Chondrocyte (in vitro differentiated cells): Measurements from ENCODE around the gene PPP1R14D. TPM values are rescaled to one million over a fixed set of nuclear protein-coding genes. Genes with fewer than 3 reads are reported as not detected.
A peak's percentile ranks its signal among the peaks of the same experiment; 100 is the strongest.

ENCODE experiments used
- DNase-seq: peaks from one replicate; pipeline ENCODE4 v3.0.0; 2021; ENCODE audit warnings: mixed read lengths, low spot score
- H3K27ac Mint-ChIP-seq: one replicate; pipeline ENCODE4 v1.8.0; 2021; ENCODE audit warnings: mild to moderate bottlenecking, moderate library complexity, mixed read lengths; ENCODE audit not compliant: unreplicated experiment
- H3K27me3 Mint-ChIP-seq: 2 replicates; pipeline ENCODE4 v1.8.0; 2021; ENCODE audit warnings: low read depth, mixed read lengths
- H3K36me3 Mint-ChIP-seq: 2 replicates; pipeline ENCODE4 v1.8.0; 2021; ENCODE audit warnings: low read depth, mixed read lengths
- H3K4me1 Mint-ChIP-seq: 2 replicates; pipeline ENCODE4 v1.8.0; 2021; ENCODE audit warnings: low read depth, mild to moderate bottlenecking, mixed read lengths
- H3K4me3 Mint-ChIP-seq: one replicate; pipeline ENCODE4 v1.8.0; 2021; ENCODE audit warnings: mild to moderate bottlenecking, moderate library complexity, mixed read lengths; ENCODE audit not compliant: unreplicated experiment
- H3K9me3 Mint-ChIP-seq: 2 replicates; pipeline ENCODE4 v1.8.0; 2021; ENCODE audit warnings: low read depth, mixed read lengths
- total RNA-seq: library from RNA; stranded (reverse); gene quantifications from 3 replicates; pipeline ENCODE4 v1.2.1, GENCODE V29; 2021
- TF ChIP-seq, protein P1 (sequence below): fragments of 200-600 bp; sonication (generic); IDR thresholded peaks from 2 replicates; pipeline ENCODE4 v1.5.0; 2021; ENCODE audit warnings: antibody characterized with exemption, mild to moderate bottlenecking, moderate library complexity

Gene PPP1R14D
- total RNA-seq, 1 donor from 2014 or later = not detected

DNA sequence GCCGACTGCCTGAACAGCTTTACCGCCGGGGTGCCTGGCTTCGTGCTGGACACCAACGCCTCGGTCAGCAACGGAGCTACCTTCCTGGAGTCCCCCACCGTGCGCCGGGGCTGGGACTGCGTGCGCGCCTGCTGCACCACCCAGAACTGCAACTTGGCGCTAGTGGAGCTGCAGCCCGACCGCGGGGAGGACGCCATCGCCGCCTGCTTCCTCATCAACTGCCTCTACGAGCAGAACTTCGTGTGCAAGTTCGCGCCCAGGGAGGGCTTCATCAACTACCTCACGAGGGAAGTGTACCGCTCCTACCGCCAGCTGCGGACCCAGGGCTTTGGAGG, 16.2 kb upstream of the PPP1R14D start:
- Mint-ChIP-seq H3K36me3 (no peaks in the 10 kb centered on the region), H3K9me3 (no peaks in the 10 kb centered on the region), H3K4me3 (peak overlapping the region; percentile 65), H3K27ac (no peak overlapping the region), H3K27me3 (peaks cover 11% of the 10 kb centered on the region), H3K4me1 (peaks cover 8% of the 10 kb centered on the region)
- DNase-seq = no peak
- TF ChIP-seq, protein P1, sequence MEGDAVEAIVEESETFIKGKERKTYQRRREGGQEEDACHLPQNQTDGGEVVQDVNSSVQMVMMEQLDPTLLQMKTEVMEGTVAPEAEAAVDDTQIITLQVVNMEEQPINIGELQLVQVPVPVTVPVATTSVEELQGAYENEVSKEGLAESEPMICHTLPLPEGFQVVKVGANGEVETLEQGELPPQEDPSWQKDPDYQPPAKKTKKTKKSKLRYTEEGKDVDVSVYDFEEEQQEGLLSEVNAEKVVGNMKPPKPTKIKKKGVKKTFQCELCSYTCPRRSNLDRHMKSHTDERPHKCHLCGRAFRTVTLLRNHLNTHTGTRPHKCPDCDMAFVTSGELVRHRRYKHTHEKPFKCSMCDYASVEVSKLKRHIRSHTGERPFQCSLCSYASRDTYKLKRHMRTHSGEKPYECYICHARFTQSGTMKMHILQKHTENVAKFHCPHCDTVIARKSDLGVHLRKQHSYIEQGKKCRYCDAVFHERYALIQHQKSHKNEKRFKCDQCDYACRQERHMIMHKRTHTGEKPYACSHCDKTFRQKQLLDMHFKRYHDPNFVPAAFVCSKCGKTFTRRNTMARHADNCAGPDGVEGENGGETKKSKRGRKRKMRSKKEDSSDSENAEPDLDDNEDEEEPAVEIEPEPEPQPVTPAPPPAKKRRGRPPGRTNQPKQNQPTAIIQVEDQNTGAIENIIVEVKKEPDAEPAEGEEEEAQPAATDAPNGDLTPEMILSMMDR = peak; percentile 21

DNA sequence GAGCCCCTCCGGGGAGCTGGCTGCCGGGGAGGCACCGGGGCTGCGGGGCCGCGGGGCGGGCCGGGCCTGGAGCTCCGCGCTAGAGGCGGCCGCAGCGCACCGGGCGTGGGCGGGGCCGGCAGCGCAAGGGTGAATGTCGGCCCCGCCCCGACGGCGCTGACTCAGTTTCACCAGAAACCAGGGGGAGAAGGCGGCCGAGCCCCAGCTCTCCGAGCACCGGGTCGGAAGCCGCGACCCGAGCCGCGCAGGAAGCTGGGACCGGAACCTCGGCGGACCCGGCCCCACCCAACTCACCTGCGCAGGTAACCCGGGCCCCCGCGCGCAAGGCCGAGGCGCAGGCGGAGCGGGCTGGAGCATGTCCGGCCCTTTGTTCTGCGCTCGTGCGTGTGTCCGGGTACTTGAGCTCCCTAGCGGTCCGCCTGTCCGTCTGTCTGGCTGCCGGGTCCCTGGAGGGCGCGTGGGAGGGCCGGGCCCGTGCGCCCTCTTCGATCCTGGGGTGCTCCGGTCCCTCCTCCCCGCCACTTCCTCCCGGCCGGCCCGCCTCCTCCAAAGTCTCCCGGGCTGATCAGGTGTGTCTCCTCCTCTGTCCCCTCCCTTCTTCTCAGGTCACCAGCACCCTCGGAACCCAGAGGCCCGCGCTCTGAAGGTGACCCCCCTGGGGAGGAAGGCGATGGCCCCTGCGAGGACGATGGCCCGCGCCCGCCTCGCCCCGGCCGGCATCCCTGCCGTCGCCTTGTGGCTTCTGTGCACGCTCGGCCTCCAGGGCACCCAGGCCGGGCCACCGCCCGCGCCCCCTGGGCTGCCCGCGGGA, 15.6 kb upstream of the PPP1R14D start, which contains the start of gene SPINT1:
Gene SPINT1 (plus strand): TSS at position 164 of the 811 bp plus-strand sequence. CDS start 507 bp downstream, at position 671.
- Mint-ChIP-seq H3K4me3 (peak within 1 kb of the TSS; percentile 65), H3K9me3 (no peaks in the 10 kb centered on the region), H3K4me1 (peaks cover 8% of the 10 kb centered on the region), H3K27me3 (peaks cover 11% of the 10 kb centered on the region), H3K36me3 (no peaks in the 10 kb centered on the region), H3K27ac (no peak within 1 kb of the TSS)
- TF ChIP-seq, protein P1 = no peak
- peak; percentile 88 for DNase-seq

DNA sequence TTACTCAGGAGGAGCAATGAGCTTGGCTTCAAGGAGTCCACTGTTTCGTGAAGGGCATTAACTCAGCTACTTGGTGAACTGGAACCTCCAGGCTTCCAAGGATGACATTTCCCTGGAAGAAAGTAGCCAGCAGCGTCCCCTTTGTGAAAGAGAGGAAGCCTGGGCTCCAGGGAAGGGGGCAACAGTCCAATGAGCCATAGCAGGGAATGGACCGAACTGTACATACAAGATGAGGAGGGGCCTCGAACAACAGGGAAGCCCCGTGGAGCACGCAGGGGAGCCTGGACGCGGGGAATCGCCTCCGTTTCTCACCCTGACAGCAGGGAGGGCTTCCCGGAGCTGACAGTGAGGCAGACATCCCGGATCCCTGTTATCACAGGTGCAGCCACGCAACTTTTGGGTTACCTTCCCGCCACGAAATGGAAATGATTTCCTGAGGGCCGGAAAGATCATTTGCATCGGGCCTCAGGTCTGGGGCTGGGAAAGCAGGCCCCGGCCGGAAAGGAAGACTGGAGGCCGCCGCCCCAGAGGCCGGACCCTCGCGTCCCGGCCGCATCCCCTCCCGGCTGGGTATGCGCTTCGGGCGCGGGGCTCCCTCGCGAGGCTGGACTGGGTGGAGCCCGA, 14.9 kb upstream of the PPP1R14D start:
- H3K27ac Mint-ChIP-seq = no peak overlapping the region
- peaks cover 11% of the 10 kb centered on the region for H3K27me3 Mint-ChIP-seq
- peaks cover 8% of the 10 kb centered on the region for H3K4me1 Mint-ChIP-seq
- no peaks in the 10 kb centered on the region for H3K9me3 Mint-ChIP-seq
- DNase-seq = peak; percentile 41
- peak overlapping the region; percentile 61 for H3K4me3 Mint-ChIP-seq
- TF ChIP-seq, protein P1 = no peak
- no peaks in the 10 kb centered on the region for H3K36me3 Mint-ChIP-seq

DNA sequence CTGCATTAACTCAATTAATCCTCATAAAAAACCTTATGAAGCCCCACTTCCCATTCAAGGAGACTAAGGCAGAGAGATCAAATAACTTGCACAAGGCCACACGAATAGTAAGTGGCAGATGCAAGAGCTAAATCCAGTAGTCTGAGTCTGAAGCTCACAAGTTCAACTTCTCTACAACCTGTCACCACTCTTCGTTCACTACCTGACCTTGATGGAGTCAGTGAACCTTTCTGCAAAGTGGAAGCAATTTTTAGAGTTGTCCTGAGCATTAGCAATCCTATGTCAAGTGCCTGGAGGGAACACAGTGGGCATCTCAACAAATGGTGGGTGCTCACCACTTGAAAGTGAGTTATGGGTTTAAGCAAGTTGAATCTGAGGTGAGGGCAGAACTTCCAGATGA, 13.2 kb upstream of the PPP1R14D start:
- H3K36me3 Mint-ChIP-seq = no peaks in the 10 kb centered on the region
- H3K4me1 Mint-ChIP-seq = peaks cover 8% of the 10 kb centered on the region
- H3K27ac Mint-ChIP-seq = no peak overlapping the region
- TF ChIP-seq, protein P1 = no peak
- DNase-seq = no peak
- peaks cover 11% of the 10 kb centered on the region for H3K27me3 Mint-ChIP-seq
- H3K4me3 Mint-ChIP-seq = no peak overlapping the region
- no peaks in the 10 kb centered on the region for H3K9me3 Mint-ChIP-seq

DNA sequence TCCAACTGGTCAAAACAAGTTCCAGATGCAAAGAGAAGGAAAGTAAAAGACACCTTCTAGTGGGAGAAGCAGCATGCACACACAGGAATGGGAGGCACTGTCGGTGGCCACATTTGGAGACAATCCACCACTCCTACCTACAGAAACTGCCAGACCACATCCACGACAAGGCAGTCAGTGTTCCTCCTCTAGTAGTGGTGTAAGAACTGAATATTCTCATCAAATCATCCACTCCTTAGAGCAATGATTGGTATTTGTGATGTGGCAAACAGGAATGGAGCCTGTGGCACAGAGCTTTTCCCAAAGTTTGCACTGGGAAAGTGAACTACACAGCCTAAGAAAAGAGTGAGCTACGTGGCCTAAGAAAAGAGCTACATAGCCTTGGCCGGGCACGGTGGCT, 10.2 kb upstream of the PPP1R14D start:
- Mint-ChIP-seq H3K9me3 (no peaks in the 10 kb centered on the region), H3K27me3 (peaks cover 5% of the 10 kb centered on the region), H3K4me3 (no peak overlapping the region), H3K27ac (no peak overlapping the region), H3K4me1 (peaks cover 11% of the 10 kb centered on the region), H3K36me3 (no peaks in the 10 kb centered on the region)
- TF ChIP-seq, protein P1 = no peak
- peak; percentile 14 for DNase-seq
